HCT116 (cell line): ENCODE data around the gene LRRC42.

Experiments used
- CEBPB ChIP-seq: IDR thresholded peaks from 2 replicates; pipeline ENCODE4 v1.6.1; 2012; ENCODE audit warnings: low read depth
- CTCF ChIP-seq, 3 experiments: fragments of 200-600 bp in 1 of 3; sonication (generic) in 1 of 3; IDR thresholded peaks in 2 of 3; conservative IDR thresholded peaks in 1 of 3; 2 replicates each; pipeline ENCODE4 v1.5.1; 2012 to 2017; ENCODE audit warnings: low read depth in 2 of 3, low read length in 2 of 3, antibody characterized with exemption in 1 of 3, borderline replicate concordance in 1 of 3, control low read depth in 1 of 3, mild to moderate bottlenecking in 1 of 3, mixed read lengths in 1 of 3, mixed run types in 1 of 3, moderate library complexity in 1 of 3; ENCODE audit not compliant: insufficient read depth in 1 of 3
- EZH2 ChIP-seq: fragments of 200-600 bp; sonication (generic); IDR thresholded peaks from 2 replicates; pipeline ENCODE4 v1.6.1; 2017; ENCODE audit warnings: antibody characterized with exemption, mixed run types
- FOSL1 ChIP-seq: IDR thresholded peaks from 2 replicates; pipeline ENCODE4 v1.6.1; 2012; ENCODE audit warnings: low read depth
- POLR2A ChIP-seq: IDR thresholded peaks from 2 replicates; pipeline ENCODE4 v1.7.0; 2011; ENCODE audit warnings: borderline replicate concordance; ENCODE audit not compliant: insufficient read depth, insufficient read length; ENCODE audit errors: extremely low read depth
- POLR2AphosphoS5 ChIP-seq: IDR thresholded peaks from 2 replicates; pipeline ENCODE4 v1.6.1; 2011; ENCODE audit warnings: mild to moderate bottlenecking, low read depth, low read length, moderate library complexity
- RAD21 ChIP-seq: IDR thresholded peaks from 2 replicates; pipeline ENCODE4 v1.6.1; 2012; ENCODE audit warnings: low read depth, mild to moderate bottlenecking
- REST ChIP-seq: IDR thresholded peaks from 2 replicates; pipeline ENCODE4 v1.6.1; 2012; ENCODE audit warnings: low read depth
- SIN3A ChIP-seq: IDR thresholded peaks from 2 replicates; pipeline ENCODE4 v1.6.1; 2012; ENCODE audit warnings: low read depth
- SRF ChIP-seq: IDR thresholded peaks from 2 replicates; pipeline ENCODE4 v1.6.1; 2012; ENCODE audit warnings: low read depth
- TCF7L2 ChIP-seq: IDR thresholded peaks from 2 replicates; pipeline ENCODE4 v1.7.0; 2011; ENCODE audit warnings: borderline replicate concordance, inconsistent platforms; ENCODE audit not compliant: insufficient read depth, insufficient read length; ENCODE audit errors: extremely low read depth
- YY1 ChIP-seq: IDR thresholded peaks from 2 replicates; pipeline ENCODE4 v1.6.1; 2011; ENCODE audit warnings: low read length, low read depth, moderate library complexity, mild to moderate bottlenecking; ENCODE audit not compliant: insufficient replicate concordance; ENCODE audit errors: extremely low read depth

GRCh38 chr1:53931523-53931922, 14.6 kb upstream of the LRRC42 start:
- TF ChIP-seq SRF, result no peak
- TF ChIP-seq YY1, result no peak
- no peak for TF ChIP-seq REST
- TF ChIP-seq CTCF (IDR thresholded peaks at IDR 0.05 in 2 of 3, conservative IDR thresholded peaks at IDR 0.05 in 1 of 3; ENCODE audit: borderline replicate concordance in 1 of 3, insufficient read depth in 1 of 3, low read depth in 2 of 3, low read length in 2 of 3), result no peak
- TF ChIP-seq SIN3A, result no peak
- no peak for TF ChIP-seq POLR2A
- no peak for TF ChIP-seq RAD21
- TF ChIP-seq EZH2, result no peak
- TF ChIP-seq TCF7L2, result no peak
- TF ChIP-seq CEBPB, result no peak
- TF ChIP-seq FOSL1, result no peak
- TF ChIP-seq POLR2AphosphoS5, result no peak
